AG09319 (cell line): ENCODE data around the gene ZDHHC11.

Source experiments
- DNase-seq: peaks from one replicate; pipeline ENCODE4 v3.0.0-alpha.2; 2010; ENCODE audit warnings: low read depth; ENCODE audit errors: extremely low read depth
- TF ChIP-seq, protein P1 (sequence below): IDR thresholded peaks from 2 replicates; pipeline ENCODE4 v1.5.1; 2011; ENCODE audit warnings: low read depth, mild to moderate bottlenecking, inconsistent platforms, low read length, moderate library complexity

ZDHHC11 gene

GRCh38 chr5:868428-869135, 17.8 kb upstream of the ZDHHC11 start:
- no peak for DNase-seq
- TF ChIP-seq, protein P1, sequence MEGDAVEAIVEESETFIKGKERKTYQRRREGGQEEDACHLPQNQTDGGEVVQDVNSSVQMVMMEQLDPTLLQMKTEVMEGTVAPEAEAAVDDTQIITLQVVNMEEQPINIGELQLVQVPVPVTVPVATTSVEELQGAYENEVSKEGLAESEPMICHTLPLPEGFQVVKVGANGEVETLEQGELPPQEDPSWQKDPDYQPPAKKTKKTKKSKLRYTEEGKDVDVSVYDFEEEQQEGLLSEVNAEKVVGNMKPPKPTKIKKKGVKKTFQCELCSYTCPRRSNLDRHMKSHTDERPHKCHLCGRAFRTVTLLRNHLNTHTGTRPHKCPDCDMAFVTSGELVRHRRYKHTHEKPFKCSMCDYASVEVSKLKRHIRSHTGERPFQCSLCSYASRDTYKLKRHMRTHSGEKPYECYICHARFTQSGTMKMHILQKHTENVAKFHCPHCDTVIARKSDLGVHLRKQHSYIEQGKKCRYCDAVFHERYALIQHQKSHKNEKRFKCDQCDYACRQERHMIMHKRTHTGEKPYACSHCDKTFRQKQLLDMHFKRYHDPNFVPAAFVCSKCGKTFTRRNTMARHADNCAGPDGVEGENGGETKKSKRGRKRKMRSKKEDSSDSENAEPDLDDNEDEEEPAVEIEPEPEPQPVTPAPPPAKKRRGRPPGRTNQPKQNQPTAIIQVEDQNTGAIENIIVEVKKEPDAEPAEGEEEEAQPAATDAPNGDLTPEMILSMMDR, result no peak

DNA sequence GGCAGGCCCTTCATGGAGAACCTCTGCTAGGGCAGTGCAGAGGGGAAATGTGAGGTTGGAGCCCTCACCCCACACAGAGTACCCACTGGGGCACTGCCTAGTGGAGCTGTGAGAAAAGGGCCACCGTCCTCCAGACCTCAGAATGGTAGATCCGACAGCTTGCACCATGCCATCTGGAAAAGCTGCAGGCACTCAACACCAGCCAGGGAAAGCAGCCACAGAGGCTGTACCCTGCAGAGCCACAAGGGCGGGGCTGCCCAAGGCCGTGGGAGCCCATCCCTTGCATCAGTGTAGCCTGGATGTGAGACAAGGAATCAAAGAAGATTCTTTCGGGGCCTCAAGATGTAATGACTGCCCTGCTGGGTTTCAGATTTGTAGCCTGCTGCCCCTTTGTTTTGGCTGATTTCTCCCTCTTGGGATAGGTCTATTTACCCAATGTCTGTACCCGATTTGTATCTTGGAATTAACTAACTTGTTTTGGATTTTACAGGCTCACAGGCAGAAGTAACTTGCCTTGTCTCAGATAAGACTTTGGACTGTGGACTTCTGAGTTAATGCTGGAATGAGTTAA, 16.6 kb upstream of the ZDHHC11 start:
- no peak for DNase-seq

DNA sequence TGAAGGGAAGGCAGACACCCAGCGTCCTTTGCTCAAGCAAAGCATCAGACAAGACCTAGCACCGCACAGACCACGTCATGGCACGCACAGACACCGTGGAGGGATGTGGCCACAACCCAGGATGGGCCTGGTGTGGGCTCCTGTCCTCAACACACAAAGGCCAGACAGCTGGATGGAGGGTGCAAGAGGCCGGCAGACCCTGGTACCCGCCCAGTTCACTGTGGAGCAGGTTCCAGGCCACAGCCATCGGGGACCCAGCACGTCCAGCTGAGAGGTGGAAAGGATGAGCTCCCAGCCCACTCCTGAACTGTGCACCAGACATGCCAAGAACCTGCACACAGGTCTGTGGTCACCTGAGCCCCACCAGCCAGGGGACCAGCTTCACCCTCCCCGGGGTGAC, 15.0 kb upstream of the ZDHHC11 start:
- TF ChIP-seq, protein P1, result no peak
- DNase-seq, result no peak

More for the DNA sequence above, 16.6 kb upstream of the ZDHHC11 start:
- TF ChIP-seq, protein P1, result no peak

- DNase-seq, result no peak
- TF ChIP-seq, protein P1, result no peak
Observed at GRCh38 chr5:865168-865521, 14.4 kb upstream of the ZDHHC11 start.

- DNase-seq, result no peak
- TF ChIP-seq, protein P1, result no peak
Observed at GRCh38 chr5:864492-865167, 13.8 kb upstream of the ZDHHC11 start.

GRCh38 chr5:863244-863805, 12.5 kb upstream of the ZDHHC11 start:
- no peak for DNase-seq
- TF ChIP-seq, protein P1, result no peak
